Measurements from ENCODE around the gene PLEKHJ1. TPM values are rescaled to one million over a fixed set of nuclear protein-coding genes. Genes with fewer than 3 reads are reported as not detected.
A peak's percentile ranks its signal among the peaks of the same experiment; 100 is the strongest.

Gene PLEKHJ1
- total RNA-seq, 1 experiment from 2014 or later = 189 TPM

DNA sequence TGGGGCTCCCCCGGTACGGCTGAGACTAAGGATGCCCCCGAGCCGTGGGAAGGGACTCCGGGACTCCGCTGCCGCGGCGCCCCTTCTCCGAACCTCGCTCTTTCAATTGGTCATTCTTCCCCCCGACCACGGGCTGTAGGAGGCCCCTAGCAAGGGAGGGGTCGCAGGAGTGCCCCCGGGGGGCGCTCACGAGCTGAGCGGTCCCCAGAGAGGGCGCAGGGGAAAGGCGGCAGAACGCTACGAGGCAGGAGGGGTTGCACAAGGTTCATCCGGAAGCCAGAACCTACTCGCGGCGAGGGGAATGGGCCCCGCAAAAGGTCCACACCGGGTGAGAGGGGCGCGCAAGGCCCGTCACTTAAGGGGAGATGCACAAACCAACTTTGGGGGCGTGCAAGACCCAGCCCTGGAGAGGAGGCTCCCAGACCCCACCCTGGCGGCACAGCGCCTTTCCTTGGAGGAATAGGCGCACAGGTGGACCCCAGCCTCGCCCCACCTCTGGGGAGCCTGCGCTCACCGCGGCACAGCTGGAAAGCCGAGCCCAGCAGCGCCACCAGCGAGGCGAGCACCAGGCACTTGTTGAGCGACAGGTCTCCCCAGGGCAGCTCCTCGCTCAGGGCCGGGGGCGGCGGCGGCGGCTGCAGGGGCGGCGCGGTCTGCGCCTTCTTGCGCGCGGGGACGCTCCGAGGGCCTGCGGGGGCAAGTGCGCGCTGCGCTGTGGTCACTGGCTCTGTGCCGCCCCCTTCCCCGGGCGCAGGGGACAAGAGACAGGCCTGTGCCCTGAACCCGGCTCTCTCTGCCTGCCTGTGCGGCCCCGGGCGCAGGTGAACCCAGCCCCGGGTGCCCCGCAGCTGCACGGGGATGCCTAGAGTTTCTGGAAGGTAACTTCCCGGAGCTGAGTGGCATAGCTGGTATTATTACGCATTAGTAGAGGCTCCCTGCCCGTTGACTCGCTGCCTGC, 17.3 kb upstream of the PLEKHJ1 start (continued):
- TF ChIP-seq, protein P1, sequence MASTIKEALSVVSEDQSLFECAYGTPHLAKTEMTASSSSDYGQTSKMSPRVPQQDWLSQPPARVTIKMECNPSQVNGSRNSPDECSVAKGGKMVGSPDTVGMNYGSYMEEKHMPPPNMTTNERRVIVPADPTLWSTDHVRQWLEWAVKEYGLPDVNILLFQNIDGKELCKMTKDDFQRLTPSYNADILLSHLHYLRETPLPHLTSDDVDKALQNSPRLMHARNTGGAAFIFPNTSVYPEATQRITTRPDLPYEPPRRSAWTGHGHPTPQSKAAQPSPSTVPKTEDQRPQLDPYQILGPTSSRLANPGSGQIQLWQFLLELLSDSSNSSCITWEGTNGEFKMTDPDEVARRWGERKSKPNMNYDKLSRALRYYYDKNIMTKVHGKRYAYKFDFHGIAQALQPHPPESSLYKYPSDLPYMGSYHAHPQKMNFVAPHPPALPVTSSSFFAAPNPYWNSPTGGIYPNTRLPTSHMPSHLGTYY (CRISPR knock-in tag; IDR thresholded peaks at IDR 0.05) = 0 out of 2 replicates have a peak, but pooled peaks have one; percentile 19
- TF ChIP-seq, protein P2, sequence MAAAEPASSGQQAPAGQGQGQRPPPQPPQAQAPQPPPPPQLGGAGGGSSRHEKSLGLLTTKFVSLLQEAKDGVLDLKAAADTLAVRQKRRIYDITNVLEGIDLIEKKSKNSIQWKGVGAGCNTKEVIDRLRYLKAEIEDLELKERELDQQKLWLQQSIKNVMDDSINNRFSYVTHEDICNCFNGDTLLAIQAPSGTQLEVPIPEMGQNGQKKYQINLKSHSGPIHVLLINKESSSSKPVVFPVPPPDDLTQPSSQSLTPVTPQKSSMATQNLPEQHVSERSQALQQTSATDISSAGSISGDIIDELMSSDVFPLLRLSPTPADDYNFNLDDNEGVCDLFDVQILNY (CRISPR knock-in tag; IDR thresholded peaks at IDR 0.05) = peak; percentile 41; the same call in 1 of the 2 replicates

DNA sequence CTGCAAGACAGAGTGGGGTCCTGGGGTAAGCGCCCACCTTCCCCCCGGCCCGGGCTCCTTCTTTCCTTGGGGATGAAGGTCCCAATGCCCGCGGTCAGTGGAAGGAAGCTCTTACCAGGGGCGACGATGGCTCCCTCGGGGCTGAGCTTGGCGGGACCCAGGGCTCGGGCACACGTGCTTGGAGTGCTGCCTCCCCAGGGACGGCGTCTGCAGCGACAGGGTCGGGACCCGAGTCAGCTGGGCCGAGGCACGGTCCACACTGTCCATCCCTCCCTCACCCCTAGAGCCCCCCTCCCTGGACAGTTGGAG, 16.6 kb upstream of the PLEKHJ1 start:
- H3K36me3 Mint-ChIP-seq = no peaks in the 10 kb centered on the region
- no peak for TF ChIP-seq FOXJ3 (CRISPR knock-in tag; IDR thresholded peaks at IDR 0.05; ENCODE audit: borderline replicate concordance)
- no peak; the same call in 1 of the 2 replicates for TF ChIP-seq TCF7 (CRISPR knock-in tag; IDR thresholded peaks at IDR 0.05; ENCODE audit: low read depth)
- TF ChIP-seq, protein P3, sequence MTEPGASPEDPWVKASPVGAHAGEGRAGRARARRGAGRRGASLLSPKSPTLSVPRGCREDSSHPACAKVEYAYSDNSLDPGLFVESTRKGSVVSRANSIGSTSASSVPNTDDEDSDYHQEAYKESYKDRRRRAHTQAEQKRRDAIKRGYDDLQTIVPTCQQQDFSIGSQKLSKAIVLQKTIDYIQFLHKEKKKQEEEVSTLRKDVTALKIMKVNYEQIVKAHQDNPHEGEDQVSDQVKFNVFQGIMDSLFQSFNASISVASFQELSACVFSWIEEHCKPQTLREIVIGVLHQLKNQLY (CRISPR knock-in tag; IDR thresholded peaks at IDR 0.05) = no peak
- TF ChIP-seq, protein P4, sequence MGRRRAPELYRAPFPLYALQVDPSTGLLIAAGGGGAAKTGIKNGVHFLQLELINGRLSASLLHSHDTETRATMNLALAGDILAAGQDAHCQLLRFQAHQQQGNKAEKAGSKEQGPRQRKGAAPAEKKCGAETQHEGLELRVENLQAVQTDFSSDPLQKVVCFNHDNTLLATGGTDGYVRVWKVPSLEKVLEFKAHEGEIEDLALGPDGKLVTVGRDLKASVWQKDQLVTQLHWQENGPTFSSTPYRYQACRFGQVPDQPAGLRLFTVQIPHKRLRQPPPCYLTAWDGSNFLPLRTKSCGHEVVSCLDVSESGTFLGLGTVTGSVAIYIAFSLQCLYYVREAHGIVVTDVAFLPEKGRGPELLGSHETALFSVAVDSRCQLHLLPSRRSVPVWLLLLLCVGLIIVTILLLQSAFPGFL (CRISPR knock-in tag; IDR thresholded peaks at IDR 0.05; ENCODE audit: borderline replicate concordance) = 0 out of 2 replicates have a peak, but pooled peaks have one; percentile 58
- TF ChIP-seq, protein P5, sequence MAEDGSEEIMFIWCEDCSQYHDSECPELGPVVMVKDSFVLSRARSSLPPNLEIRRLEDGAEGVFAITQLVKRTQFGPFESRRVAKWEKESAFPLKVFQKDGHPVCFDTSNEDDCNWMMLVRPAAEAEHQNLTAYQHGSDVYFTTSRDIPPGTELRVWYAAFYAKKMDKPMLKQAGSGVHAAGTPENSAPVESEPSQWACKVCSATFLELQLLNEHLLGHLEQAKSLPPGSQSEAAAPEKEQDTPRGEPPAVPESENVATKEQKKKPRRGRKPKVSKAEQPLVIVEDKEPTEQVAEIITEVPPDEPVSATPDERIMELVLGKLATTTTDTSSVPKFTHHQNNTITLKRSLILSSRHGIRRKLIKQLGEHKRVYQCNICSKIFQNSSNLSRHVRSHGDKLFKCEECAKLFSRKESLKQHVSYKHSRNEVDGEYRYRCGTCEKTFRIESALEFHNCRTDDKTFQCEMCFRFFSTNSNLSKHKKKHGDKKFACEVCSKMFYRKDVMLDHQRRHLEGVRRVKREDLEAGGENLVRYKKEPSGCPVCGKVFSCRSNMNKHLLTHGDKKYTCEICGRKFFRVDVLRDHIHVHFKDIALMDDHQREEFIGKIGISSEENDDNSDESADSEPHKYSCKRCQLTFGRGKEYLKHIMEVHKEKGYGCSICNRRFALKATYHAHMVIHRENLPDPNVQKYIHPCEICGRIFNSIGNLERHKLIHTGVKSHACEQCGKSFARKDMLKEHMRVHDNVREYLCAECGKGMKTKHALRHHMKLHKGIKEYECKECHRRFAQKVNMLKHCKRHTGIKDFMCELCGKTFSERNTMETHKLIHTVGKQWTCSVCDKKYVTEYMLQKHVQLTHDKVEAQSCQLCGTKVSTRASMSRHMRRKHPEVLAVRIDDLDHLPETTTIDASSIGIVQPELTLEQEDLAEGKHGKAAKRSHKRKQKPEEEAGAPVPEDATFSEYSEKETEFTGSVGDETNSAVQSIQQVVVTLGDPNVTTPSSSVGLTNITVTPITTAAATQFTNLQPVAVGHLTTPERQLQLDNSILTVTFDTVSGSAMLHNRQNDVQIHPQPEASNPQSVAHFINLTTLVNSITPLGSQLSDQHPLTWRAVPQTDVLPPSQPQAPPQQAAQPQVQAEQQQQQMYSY (CRISPR knock-in tag; IDR thresholded peaks at IDR 0.05) = no peak
- no peak for TF ChIP-seq SMAD3 (CRISPR knock-in tag; IDR thresholded peaks at IDR 0.05; ENCODE audit: borderline replicate concordance)
- TF ChIP-seq, protein P6, sequence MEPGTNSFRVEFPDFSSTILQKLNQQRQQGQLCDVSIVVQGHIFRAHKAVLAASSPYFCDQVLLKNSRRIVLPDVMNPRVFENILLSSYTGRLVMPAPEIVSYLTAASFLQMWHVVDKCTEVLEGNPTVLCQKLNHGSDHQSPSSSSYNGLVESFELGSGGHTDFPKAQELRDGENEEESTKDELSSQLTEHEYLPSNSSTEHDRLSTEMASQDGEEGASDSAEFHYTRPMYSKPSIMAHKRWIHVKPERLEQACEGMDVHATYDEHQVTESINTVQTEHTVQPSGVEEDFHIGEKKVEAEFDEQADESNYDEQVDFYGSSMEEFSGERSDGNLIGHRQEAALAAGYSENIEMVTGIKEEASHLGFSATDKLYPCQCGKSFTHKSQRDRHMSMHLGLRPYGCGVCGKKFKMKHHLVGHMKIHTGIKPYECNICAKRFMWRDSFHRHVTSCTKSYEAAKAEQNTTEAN (CRISPR knock-in tag; IDR thresholded peaks at IDR 0.05) = no peak
- CTCF ChIA-PET = interaction anchor here (0.8 to 6.2 kb wide), 17 partner anchors 9 to 307 kb away, joined by 3 to 65 read pairs (median 5); partner anchors contain the start of genes AP3D1 and LINGO3
- peak; percentile 39 for DNase-seq (ENCODE audit: low spot score)
- peaks cover 35% of the 10 kb centered on the region for H3K27me3 Mint-ChIP-seq (ENCODE audit: low read depth)
- H3K4me1 Mint-ChIP-seq = peaks cover 3% of the 10 kb centered on the region; the same call in 1 of the 2 replicates
- no peaks in the 10 kb centered on the region for H3K9me3 Mint-ChIP-seq
- ATAC-seq = no peak
- H3K4me3 Mint-ChIP-seq = peak overlapping the region; percentile 61
- POLR2A ChIA-PET = interaction anchor here (1.0 to 1.3 kb wide), 2 partner anchors 13 to 22 kb away, joined by 3 to 4 read pairs; no protein-coding TSS in a partner anchor
- no peak overlapping the region for H3K27ac Mint-ChIP-seq

Data from WTC11 (cell line).